Neuron (in vitro differentiated cells): ENCODE measurements around the gene VPS26C.

Experiments used
- H2AFZ ChIP-seq: one replicate; pipeline ENCODE4 v1.6.1; 2013; ENCODE audit warnings: low read depth, mild to moderate bottlenecking, inconsistent platforms, low read length, moderate library complexity
- H3K27me3 ChIP-seq: one replicate; pipeline ENCODE4 v1.6.1; 2013; ENCODE audit warnings: low read length; ENCODE audit not compliant: insufficient read depth
- H3K36me3 ChIP-seq: one replicate; pipeline ENCODE4 v1.6.1; 2013; ENCODE audit warnings: low read length; ENCODE audit not compliant: insufficient read depth
- H3K4me1 ChIP-seq: one replicate; pipeline ENCODE4 v1.6.1; 2013; ENCODE audit warnings: low read length; ENCODE audit not compliant: insufficient read depth
- H3K4me3 ChIP-seq: 2 replicates; pipeline ENCODE4 v1.5.1; 2013; ENCODE audit warnings: mild to moderate bottlenecking, low read length, moderate library complexity
- H3K9me3 ChIP-seq: one replicate; pipeline ENCODE4 v1.6.1; 2013; ENCODE audit warnings: low read length

The VPS26C gene

DNA sequence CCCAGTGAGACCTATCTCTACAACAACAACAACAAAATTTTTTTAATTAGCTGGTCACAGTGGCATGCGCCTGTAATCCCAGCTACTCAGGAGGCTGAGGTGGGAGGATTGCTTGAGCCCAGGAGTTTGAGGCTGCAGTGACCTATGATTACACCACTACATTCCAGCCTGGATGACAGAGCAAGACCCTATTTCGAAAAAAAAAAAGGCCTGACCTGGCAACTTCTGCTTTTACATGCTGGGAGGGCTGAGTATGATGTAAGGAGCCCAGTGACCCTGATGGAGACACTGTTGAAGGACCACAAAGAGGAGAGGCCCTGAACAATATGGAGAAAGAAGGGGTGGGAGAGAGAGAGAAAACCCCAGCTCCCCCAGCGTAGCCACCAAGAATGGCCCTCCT, 9.2 kb upstream of the VPS26C start:
- no peaks in the 10 kb centered on the region for H3K9me3 ChIP-seq
- no peaks in the 10 kb centered on the region for H3K36me3 ChIP-seq
- H3K4me3 ChIP-seq = no peak overlapping the region
- no peak overlapping the region for H2AFZ ChIP-seq
- no peaks in the 10 kb centered on the region for H3K27me3 ChIP-seq
- H3K4me1 ChIP-seq = peaks cover 2% of the 10 kb centered on the region

- Histone ChIP-seq H3K27me3 (no peaks in the 10 kb centered on the region), H3K4me1 (peaks cover 2% of the 10 kb centered on the region)
These were observed 7.0 kb upstream of the VPS26C start for GRCh38 chr21:37273911-37274690.

DNA sequence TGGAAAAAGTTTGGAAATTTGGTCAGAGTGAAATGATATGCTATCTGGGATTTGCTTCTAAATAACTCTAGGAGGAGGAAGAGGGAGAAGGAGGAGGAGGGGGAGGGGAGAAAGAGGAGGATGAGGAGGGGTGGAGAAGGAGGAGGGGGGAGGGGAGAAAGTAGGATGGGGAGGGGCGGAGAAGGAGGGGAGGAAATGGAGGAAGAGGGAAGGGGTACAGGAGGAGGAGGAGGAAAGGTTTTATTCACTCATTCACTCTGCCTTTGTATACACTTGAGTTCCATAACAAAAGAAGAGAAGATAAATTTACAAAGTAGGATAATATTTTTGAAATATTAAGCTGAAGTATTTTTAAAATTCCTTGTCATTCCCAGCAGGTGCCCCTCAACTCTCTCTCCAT, 6.3 kb upstream of the VPS26C start:
- Histone ChIP-seq H3K27me3 (no peaks in the 10 kb centered on the region), H3K36me3 (no peaks in the 10 kb centered on the region), H2AFZ (no peak overlapping the region), H3K9me3 (no peaks in the 10 kb centered on the region), H3K4me3 (no peak overlapping the region), H3K4me1 (peaks cover 6% of the 10 kb centered on the region)

More at GRCh38 chr21:37273911-37274690, 7.0 kb upstream of the VPS26C start:
- no peak overlapping the region for H3K4me3 ChIP-seq
- H3K9me3 ChIP-seq = no peaks in the 10 kb centered on the region
- H2AFZ ChIP-seq = no peak overlapping the region
- H3K36me3 ChIP-seq = no peaks in the 10 kb centered on the region

DNA sequence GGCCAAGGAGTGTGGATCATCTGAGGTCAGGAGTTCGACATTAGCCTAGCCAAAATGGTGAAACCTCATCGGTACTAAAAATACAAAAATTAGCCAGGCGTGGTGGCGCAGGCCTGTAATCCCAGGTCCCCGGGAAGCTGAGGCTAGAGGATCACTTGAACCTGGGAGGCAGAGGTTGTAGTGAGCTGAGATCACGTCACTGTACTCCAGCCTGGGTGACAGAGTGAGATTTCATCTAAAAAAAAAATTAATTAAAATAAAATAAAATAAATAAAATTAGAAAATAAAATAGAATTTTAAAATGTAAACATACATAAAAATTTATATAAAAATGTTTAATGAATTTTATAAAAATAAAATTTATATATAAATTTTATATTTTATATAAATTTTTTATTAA, 5.8 kb upstream of the VPS26C start:
- no peaks in the 10 kb centered on the region for H3K36me3 ChIP-seq
- H2AFZ ChIP-seq = no peak overlapping the region
- no peak overlapping the region for H3K4me3 ChIP-seq
- no peaks in the 10 kb centered on the region for H3K27me3 ChIP-seq
- H3K9me3 ChIP-seq = no peaks in the 10 kb centered on the region
- H3K4me1 ChIP-seq = peaks cover 8% of the 10 kb centered on the region

DNA sequence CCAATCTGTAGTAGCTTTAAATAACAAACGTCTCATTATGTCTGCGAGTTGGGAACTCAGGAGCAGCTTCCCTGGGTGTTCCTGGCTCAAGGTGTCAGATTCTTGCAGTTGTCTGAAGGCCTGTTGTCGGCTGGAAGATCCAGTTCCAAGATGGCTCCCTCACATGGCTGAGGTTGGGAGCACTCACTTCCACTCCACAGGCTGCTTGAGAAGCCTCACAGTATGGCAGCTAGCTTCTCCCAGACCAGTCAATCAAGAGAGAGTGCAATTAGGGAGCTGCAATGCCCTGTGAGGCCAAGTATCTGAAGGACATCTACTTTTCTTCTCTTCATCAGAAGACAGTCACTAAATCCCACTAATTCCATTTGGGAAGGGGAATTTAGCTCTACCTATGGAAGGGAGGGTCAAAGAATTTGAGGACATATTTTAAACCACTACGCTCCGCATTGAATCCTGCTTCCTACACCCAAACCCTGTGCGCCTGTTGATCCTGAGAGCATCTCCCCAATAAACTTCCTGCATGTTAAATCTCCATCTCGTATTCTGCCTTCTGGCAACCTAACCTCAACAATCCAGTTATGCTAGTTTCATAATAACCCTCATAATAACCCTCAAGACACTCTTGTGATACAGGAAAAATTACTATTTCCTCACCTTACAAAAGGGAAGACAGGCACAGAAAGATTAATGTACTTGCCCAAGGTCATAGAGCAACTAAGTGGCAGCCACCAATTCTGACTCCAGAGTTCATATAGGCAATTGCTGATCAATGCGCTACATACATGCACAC, 3.6 kb upstream of the VPS26C start:
- Histone ChIP-seq H3K9me3 (no peaks in the 10 kb centered on the region), H3K27me3 (no peaks in the 10 kb centered on the region), H3K4me3 (no peak overlapping the region), H3K4me1 (peaks cover 14% of the 10 kb centered on the region), H2AFZ (no peak overlapping the region), H3K36me3 (no peaks in the 10 kb centered on the region)

- no peak overlapping the region for H2AFZ ChIP-seq
- peaks cover 2% of the 10 kb centered on the region for H3K36me3 ChIP-seq
- no peaks in the 10 kb centered on the region for H3K9me3 ChIP-seq
- H3K4me3 ChIP-seq = no peak overlapping the region
- H3K27me3 ChIP-seq = no peaks in the 10 kb centered on the region
- H3K4me1 ChIP-seq = peaks cover 15% of the 10 kb centered on the region
These were observed 2.3 kb upstream of the VPS26C start for GRCh38 chr21:37269481-37269880.

DNA sequence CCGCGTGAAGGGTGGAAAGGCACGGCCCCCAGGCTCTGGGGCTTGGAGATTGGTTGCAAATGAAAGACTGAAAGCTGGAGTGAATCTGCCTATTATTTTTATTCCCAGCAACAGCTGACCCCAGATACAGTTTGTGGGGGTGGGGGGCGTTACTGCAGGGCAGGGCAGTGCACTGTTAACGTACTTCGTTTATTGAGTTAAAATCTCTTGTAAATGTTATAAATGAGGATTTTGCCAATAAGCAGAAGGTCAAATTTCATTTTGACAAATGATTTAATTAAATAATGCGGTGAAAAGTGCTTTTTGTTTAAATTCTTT, 1.0 kb upstream of the VPS26C start:
- no peaks in the 10 kb centered on the region for H3K9me3 ChIP-seq
- H3K4me3 ChIP-seq = peak overlapping the region; percentile 86
- peak overlapping the region; percentile 52 for H2AFZ ChIP-seq
- no peaks in the 10 kb centered on the region for H3K27me3 ChIP-seq
- H3K4me1 ChIP-seq = peaks cover 14% of the 10 kb centered on the region
- H3K36me3 ChIP-seq = peaks cover 2% of the 10 kb centered on the region

- Histone ChIP-seq H3K27me3 (no peaks in the 10 kb centered on the region), H2AFZ (no peak overlapping the region), H3K36me3 (peaks cover 2% of the 10 kb centered on the region), H3K9me3 (no peaks in the 10 kb centered on the region), H3K4me3 (peak overlapping the region; percentile 86), H3K4me1 (peaks cover 14% of the 10 kb centered on the region)
These were observed 466 bp downstream of the VPS26C start for GRCh38 chr21:37266515-37267221.

DNA sequence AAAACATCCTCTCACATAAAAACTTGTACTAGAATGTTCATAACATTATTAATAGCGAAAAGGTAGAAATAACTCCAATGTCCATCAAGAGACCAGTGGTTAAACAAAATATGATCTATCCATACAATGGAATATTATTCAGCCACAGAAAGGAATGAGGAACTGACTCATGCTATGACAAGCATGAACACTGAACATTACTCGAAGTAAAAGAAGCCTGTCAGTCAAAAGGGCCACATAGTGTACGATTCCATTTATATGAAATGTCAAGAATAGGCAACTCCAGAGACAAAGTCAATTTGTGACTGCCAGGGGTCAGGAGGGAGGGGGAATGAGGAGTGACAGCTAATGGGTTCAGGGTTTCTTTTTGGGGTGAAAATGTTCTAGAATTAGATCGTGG, 2.3 kb downstream of the VPS26C start:
- H3K4me1 ChIP-seq = peaks cover 14% of the 10 kb centered on the region
- no peak overlapping the region for H2AFZ ChIP-seq
- H3K4me3 ChIP-seq = no peak overlapping the region
- H3K36me3 ChIP-seq = peaks cover 2% of the 10 kb centered on the region
- no peaks in the 10 kb centered on the region for H3K27me3 ChIP-seq
- H3K9me3 ChIP-seq = no peaks in the 10 kb centered on the region

- H2AFZ ChIP-seq = no peak overlapping the region
- no peak overlapping the region for H3K4me3 ChIP-seq
- no peaks in the 10 kb centered on the region for H3K9me3 ChIP-seq
- peaks cover 21% of the 10 kb centered on the region for H3K4me1 ChIP-seq
- H3K36me3 ChIP-seq = peaks cover 2% of the 10 kb centered on the region
- no peaks in the 10 kb centered on the region for H3K27me3 ChIP-seq
These were observed 3.1 kb downstream of the VPS26C start for GRCh38 chr21:37263827-37264600.

- no peak overlapping the region for H2AFZ ChIP-seq
- peaks cover 20% of the 10 kb centered on the region for H3K4me1 ChIP-seq
- H3K36me3 ChIP-seq = no peaks in the 10 kb centered on the region
- no peaks in the 10 kb centered on the region for H3K27me3 ChIP-seq
- no peaks in the 10 kb centered on the region for H3K9me3 ChIP-seq
- no peak overlapping the region for H3K4me3 ChIP-seq
These were observed 7.7 kb downstream of the VPS26C start for GRCh38 chr21:37259426-37259825.

DNA sequence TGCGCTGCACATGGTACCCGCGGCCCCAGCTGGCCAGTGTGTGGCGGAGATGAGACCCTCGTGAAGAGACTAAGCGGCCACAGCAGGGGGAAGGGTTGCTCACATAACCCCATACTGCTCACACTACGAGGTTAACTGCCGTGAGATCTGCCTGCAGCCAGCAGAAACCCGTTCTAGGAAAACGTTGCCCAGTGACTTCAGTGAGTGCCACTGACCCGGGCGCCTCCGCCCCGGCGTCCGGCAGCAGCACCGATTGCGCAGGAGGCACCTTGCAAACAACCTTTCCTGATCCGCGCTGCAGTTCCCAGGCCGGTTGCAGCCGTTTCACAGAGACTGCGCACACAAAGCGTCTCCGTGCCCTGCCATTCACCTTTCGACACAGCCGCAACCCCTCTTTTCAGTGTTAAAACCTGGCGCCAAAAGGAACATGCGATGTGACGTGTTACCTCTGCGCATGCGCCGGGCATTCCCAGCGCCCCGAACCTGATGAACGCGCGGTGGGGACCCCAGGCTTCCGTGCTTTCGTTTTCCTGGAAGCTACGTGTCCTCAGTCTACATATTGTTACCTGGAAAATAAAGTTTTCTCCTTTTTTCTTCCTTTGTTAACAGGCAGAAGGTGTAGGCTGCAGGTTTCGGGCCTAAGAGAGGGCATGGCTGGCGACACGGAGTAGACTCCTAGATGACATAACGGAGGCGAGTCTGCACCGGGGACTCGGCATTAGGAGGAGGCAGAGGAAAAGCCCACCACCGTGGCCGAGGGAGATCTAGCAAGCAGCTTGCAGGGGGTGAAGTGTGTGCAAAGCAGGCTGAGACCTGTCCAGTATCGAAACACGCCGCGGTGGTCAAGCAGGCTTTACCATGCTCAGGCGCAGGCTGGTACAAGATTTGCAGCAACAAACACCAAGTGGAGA, 8.9 kb downstream of the VPS26C start:
- no peaks in the 10 kb centered on the region for H3K9me3 ChIP-seq
- H3K4me3 ChIP-seq = peak overlapping the region; percentile 45
- H3K36me3 ChIP-seq = no peaks in the 10 kb centered on the region
- no peaks in the 10 kb centered on the region for H3K27me3 ChIP-seq
- peak overlapping the region; percentile 2 for H2AFZ ChIP-seq
- H3K4me1 ChIP-seq = peaks cover 20% of the 10 kb centered on the region
